Mesodermal cell (in vitro differentiated cells): ENCODE data around the gene GPN2.

ENCODE experiments used
- H3K27ac ChIP-seq: 2 replicates; pipeline ENCODE4 v1.7.0; 2013; ENCODE audit warnings: mild to moderate bottlenecking, low read depth, low read length, moderate library complexity; ENCODE audit not compliant: severe bottlenecking
- H3K36me3 ChIP-seq: 2 replicates; pipeline ENCODE4 v1.7.1; 2013; ENCODE audit warnings: mild to moderate bottlenecking, low read length, moderate library complexity; ENCODE audit not compliant: control insufficient read depth, insufficient read depth
- H3K4me1 ChIP-seq: one replicate; pipeline ENCODE4 v1.7.1; 2013; ENCODE audit warnings: mild to moderate bottlenecking, low read length; ENCODE audit not compliant: insufficient read depth, control insufficient read depth, poor library complexity, severe bottlenecking
- H3K4me3 ChIP-seq: 2 replicates; pipeline ENCODE4 v1.7.0; 2013; ENCODE audit warnings: low read length, control low read depth, mild to moderate bottlenecking; ENCODE audit not compliant: insufficient read depth, poor library complexity, severe bottlenecking; ENCODE audit errors: extremely low read depth
- H3K9me3 ChIP-seq: 2 replicates; pipeline ENCODE4 v1.7.1; 2013; ENCODE audit warnings: mild to moderate bottlenecking, low read length, moderate library complexity; ENCODE audit not compliant: control insufficient read depth
- WGBS, 2 experiments: methylation state at CpG; one replicate each; pipeline ENCODE4 v1.1.5; 2013; ENCODE audit warnings: missing lambda C conversion rate in 2 of 2; ENCODE audit not compliant: insufficient coverage in 2 of 2; 5-methylcytosine and 5-hydroxymethylcytosine counted together

GPN2 gene

DNA sequence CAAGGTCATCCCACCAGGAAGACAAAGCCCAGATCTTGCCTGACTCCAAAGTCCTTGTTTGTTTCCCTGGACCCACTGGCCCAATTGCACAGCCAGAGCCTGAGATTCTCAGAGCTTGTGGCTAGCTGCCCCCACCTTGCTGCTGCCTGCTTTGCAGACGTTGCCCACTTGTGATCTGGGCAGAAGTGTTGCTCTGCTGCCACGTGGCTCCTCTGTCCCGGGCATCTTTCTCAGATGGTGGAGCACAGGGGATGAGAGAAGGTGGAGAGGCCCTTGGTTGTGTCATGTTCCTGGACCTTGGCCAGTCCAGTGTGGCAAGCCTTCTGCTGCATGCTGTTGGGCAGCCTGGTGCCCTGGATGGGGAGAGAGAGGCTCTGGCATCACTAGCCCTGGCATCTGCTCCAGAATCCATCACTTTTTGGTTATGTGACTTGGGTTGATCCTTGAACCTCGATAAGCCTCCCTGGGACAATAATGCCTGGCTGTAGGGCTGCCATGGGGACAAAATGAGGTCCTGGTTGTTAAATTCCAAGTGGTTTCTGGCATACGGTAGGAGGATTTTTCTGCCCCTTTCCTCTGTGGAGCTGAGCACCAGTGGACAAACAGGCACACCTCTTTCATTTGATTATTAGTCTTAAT, 25.2 kb upstream of the GPN2 start:
- WGBS, 2 experiments, result 65 to 78% methylated on average over 4 to 5 of the region's 5 CpGs

DNA sequence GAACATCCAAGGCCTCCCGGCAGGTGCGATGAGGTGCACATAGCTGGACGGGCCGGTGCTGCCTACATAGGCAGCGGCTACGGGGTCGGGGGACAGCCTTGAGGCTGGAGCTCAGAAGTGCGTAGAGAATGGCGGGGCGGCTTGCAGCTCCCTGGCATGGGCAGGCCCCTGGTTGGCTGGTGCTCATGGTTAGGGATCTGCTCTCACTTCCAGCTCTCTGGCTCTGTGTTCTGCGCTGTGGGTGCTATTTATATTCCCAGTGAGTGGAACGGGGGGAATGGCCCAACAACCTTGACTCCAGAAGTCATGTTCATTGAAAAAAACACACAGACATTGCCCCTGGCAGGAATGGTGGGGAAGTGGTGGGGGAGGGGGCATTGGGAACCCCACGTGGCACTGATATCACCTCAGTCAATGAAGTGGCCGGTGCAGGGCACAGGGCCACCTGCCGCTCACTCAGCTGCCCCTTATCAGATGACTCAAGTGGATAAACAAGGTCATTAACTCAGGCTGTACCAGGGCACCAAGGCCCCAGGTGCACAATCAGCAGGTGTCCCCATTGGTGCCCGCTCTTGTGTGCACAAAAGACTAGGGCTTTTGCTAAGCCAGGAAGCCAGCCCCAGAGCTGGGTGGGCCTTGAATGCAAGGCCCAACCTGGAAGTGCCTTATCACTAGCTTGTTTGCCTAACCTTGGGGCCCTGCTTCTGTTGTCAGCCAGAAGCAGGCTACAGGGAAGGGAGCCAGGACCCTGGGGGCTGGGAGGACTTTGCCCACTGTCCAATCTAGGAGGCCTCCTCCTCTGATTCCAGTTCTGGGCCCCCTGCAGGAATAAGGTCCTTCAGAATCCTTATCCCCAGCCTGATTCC, 23.9 kb upstream of the GPN2 start, which contains the start of gene NR0B2:
TSS of gene NR0B2 (minus strand) at position 222 of the 866 bp plus-strand sequence. CDS start at position 187, 35 bp downstream.
- WGBS, 2 experiments, result 89 to 91% methylated on average over 14 of the region's 16 CpGs
- Histone ChIP-seq H3K4me3 (no peak within 1 kb of the TSS), H3K27ac (no peak within 1 kb of the TSS)

More for the DNA sequence above, 25.2 kb upstream of the GPN2 start:
- Histone ChIP-seq H3K4me1 (no peaks in the 10 kb centered on the region), H3K27ac (no peak overlapping the region), H3K4me3 (no peak overlapping the region), H3K36me3 (no peaks in the 10 kb centered on the region), H3K9me3 (no peaks in the 10 kb centered on the region)

DNA sequence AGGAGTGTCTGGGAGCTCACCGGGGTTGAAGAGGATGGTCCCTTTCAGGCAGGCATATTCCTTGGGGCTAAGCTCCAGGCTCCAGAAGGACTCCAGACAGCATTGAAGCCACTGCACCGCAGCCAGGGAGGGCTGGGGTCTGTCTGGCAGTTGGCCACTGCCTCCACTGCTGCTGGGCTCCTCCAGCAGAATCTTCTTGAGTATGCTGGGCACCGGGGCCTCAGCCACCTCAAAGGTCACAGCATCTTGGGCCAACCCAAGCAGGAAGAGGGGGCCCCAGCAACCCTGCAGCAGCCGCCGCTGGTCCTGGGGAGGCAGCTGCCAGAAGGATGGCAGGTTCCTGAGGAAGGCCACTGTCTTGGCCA, 23.3 kb upstream of the GPN2 start:
- 93 to 94% methylated on average over 4 to 5 of the region's 5 CpGs for WGBS, 2 experiments
- no peaks in the 10 kb centered on the region for H3K9me3 ChIP-seq
- H3K4me3 ChIP-seq, result no peak overlapping the region
- H3K27ac ChIP-seq, result no peak overlapping the region
- no peaks in the 10 kb centered on the region for H3K36me3 ChIP-seq
- H3K4me1 ChIP-seq, result no peaks in the 10 kb centered on the region

More for the DNA sequence above, 23.9 kb upstream of the GPN2 start, which contains the start of gene NR0B2:
- Histone ChIP-seq H3K9me3 (no peaks in the 10 kb centered on the region), H3K4me1 (no peaks in the 10 kb centered on the region), H3K36me3 (no peaks in the 10 kb centered on the region)

DNA sequence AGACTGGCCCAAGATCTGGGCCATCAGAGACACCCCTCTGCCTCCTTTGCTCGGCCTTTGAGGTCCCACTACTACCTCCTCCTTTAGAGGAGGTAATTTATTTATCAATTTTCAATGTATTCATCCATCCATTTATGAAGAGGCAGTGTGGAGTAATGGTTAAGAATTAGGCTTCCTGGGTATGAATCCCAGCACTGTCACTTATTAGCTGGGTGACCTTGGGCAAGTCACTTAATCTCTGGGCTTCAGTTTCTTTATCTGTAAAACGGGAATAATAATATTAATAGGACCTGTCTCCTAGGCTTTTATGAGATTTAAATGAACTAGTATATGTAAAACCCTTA, 22.0 kb upstream of the GPN2 start:
- no peaks in the 10 kb centered on the region for H3K9me3 ChIP-seq
- H3K27ac ChIP-seq, result no peak overlapping the region
- no CpG with 5 or more reads among the region's 2 CpGs for WGBS, 2 experiments
- H3K4me1 ChIP-seq, result peaks cover 3% of the 10 kb centered on the region
- no peak overlapping the region for H3K4me3 ChIP-seq
- no peaks in the 10 kb centered on the region for H3K36me3 ChIP-seq

DNA sequence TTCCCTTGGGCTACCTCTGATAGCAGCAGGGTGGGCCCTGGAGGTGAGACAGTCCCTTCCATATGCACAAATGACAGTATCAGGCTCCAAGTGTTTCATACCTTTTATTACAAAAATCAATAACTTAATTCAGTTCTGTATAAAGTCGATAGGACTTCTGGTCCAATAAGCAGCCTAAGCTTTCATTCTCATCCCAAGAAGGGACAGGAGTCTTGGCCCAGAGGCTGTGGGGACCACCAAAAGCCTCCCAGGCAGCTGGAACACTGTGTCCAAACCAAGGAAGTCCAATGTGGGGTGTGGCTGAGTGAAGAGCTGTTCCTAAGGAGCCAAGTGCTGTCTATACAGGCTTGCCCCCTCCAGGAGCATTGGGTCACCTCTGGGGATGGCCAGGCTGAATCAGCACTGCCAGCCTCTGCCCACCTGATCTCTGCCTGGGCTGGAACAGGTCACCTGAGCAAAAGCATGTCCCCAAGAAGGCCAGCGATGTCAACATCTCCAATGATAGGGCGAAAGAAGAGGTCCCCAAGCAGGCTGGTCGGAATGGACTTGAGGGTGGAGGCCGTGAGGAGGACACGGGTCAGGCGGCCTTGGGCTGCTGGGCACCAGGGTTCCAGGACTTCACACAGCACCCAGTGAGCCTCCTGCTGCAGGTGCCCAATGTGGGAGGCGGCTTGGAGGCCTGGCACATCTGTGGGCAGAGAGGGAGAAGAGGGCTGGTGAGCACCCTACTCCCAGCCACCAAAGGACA, 21.5 kb upstream of the GPN2 start:
- 83 to 86% methylated on average over 7 to 8 of the region's 8 CpGs for WGBS, 2 experiments
- Histone ChIP-seq H3K4me3 (no peak overlapping the region), H3K36me3 (no peaks in the 10 kb centered on the region), H3K9me3 (no peaks in the 10 kb centered on the region), H3K4me1 (peaks cover 5% of the 10 kb centered on the region), H3K27ac (no peak overlapping the region)

DNA sequence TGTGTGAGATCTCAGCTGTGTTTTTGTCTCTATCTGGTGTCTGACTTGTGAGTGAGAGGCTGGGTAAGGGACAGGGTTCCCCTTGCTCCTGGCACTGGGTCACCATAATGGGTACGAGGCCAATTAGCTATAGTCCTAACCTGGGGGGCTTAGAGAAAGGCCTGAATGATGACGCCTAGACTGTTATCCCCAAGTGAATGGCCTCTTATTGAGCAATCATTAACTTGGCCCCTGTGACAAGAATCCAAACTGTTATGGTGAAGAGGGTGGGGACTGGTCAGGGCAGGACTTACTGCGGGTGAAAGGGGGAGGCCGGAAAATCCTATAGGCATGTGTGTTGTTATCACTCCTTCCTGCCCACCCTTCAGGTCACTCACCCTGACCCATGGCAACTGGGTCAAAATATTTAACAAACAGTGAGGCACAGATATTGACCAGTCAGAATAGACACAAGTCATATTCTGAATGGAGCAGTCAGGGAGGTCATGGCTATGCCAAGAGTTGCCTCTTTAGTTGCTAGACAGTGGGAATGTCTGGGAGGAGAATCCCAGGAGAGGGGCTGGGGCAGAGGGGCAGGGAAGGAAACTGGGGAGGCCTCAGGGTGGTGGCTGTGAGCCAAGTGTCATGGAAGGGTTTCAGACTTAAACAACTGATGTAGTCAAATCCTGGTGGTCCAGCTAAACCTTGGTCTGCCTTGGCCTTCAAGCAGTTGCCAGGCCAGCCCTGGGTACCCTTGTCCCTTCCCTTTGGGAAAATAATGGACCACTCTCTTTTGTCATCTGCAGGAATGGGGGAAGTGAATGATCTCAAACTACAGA, 20.5 kb upstream of the GPN2 start:
- Histone ChIP-seq H3K27ac (no peak overlapping the region), H3K36me3 (no peaks in the 10 kb centered on the region), H3K4me1 (peaks cover 5% of the 10 kb centered on the region), H3K9me3 (no peaks in the 10 kb centered on the region), H3K4me3 (no peak overlapping the region)
- WGBS, 2 experiments, result 85 to 95% methylated on average over 2 of the region's 4 CpGs

DNA sequence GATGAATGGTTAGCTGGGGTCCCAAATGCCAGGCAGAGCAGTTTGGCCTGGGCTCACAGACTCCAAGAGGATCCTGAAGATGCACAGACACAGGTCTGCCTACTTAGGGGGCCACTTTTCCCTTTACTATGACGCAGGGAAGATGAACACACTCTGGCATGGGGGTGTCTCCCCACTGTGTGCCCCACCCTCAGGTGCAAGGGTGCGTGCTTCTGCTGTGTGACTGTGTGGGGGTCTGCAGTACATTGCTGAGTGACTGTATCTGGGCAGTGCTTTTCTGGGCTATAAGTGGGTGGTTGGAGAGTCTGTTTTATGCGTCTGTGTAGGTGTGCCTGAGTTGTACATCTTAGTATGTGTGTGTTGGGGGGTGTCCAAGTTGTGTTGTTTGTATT, 19.9 kb upstream of the GPN2 start:
- 92 to 95% methylated on average over 3 of the region's 3 CpGs for WGBS, 2 experiments
- peaks cover 5% of the 10 kb centered on the region for H3K4me1 ChIP-seq
- no peaks in the 10 kb centered on the region for H3K36me3 ChIP-seq
- no peak overlapping the region for H3K4me3 ChIP-seq
- no peaks in the 10 kb centered on the region for H3K9me3 ChIP-seq
- H3K27ac ChIP-seq, result no peak overlapping the region

DNA sequence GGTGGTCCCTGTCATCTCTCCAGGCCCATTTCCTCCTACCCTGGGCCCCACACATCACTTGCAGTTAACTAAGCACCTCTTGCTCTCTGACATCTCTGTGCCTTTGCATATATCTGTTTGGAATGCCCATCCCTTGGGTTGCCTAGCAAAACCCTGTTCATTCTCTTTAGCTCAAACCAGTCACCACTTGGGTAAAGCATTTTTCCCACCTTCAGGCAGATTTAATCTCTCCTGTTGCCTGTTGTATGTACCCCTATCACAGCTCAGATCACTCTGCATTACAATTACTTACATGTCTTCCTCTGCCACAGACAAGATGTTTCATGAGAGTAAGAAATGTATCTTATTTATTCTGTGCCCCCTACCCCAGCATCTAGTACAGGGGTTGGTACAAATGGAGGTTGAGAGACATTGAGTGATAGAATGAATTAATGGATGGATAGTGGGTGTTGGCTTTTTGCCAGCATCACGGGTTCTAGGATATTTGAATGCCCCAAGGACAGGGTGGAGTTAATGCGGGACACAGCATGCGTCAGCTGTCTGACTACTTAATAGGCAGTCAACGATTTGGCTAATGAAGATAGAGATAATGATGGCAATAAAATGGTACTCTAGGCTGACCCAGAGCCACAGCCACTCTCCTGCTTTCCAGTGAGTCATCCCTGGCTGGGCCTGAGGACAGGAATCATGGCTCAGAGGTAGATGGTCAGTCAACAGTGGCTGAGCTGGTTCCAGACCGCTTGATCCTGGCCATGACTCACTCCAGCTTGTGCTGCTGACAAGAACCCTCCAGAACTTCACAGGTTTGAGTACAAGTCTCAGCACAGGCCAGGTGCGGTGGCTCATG, 17.2 kb upstream of the GPN2 start:
- peaks cover 5% of the 10 kb centered on the region for H3K4me1 ChIP-seq
- H3K27ac ChIP-seq, result no peak overlapping the region
- no peaks in the 10 kb centered on the region for H3K36me3 ChIP-seq
- H3K4me3 ChIP-seq, result no peak overlapping the region
- 79% methylated on average over 5 to 6 of the region's 6 CpGs for WGBS, 2 experiments
- no peaks in the 10 kb centered on the region for H3K9me3 ChIP-seq

DNA sequence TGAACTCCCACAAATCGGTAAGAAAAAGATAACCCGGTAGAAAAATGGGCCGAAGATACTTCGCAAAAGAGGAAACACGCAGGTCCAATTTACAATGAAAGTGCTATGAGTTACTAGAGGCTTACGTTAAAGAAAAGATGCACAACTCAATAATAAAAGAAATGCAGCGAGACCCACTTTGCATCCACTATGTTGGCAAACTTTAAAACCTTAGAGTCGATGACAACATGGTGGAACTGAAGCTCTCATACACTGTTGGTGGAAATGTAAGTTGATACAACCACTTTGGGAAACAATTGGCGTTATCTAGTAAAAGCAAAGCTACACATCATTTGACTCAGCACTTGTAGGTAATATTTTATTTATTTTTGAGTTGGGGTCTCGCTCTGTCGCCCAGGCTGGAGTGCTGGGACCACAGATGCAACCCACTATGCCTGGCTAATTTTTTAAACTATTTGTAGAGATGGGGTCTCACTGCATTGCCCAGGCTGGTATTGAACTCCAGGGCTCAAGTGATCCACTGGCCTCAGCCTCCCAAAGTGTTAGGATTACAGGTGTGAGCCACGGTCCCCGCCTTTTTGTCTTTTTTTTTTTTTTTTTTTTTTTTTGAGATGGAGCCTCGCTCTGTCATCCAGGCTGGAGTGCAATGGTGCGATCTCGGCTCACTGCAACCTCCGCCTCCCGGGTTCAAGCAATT, 10.9 kb upstream of the GPN2 start:
- Histone ChIP-seq H3K36me3 (peaks cover 19% of the 10 kb centered on the region), H3K27ac (peak overlapping the region; percentile 93), H3K4me1 (peaks cover 8% of the 10 kb centered on the region), H3K9me3 (no peaks in the 10 kb centered on the region), H3K4me3 (peak overlapping the region; percentile 88)
- 84 to 93% methylated on average over 3 to 5 of the region's 18 CpGs for WGBS, 2 experiments
